HepG2 (cell line): ENCODE data around the gene USP15. TPM values are rescaled to one million over a fixed set of nuclear protein-coding genes. Genes with fewer than 3 reads are reported as not detected.
A peak's percentile ranks its signal among the peaks of the same experiment; 100 is the strongest.

ENCODE experiments used
- ADNP ChIP-seq: sonication (generic); formaldehyde crosslinking; IDR thresholded peaks from 2 replicates; pipeline ENCODE4 v1.4.0; 2020; ENCODE audit warnings: missing genetic modification reagents
- ETV6 ChIP-seq: sonication (generic); formaldehyde crosslinking; conservative IDR thresholded peaks from 2 replicates; pipeline ENCODE4 v1.4.0; 2020; ENCODE audit warnings: missing genetic modification reagents
- FUBP1 ChIP-seq: sonication (generic); formaldehyde crosslinking; IDR thresholded peaks from 2 replicates; pipeline ENCODE4 v1.5.1; 2020; ENCODE audit warnings: missing genetic modification reagents, mild to moderate bottlenecking, borderline replicate concordance
- KAT2B ChIP-seq: fragments of 150-350 bp; IDR thresholded peaks from 2 replicates; pipeline ENCODE4 v1.6.1; 2014; ENCODE audit warnings: low read depth, low read length, borderline replicate concordance
- KLF11 ChIP-seq: IDR thresholded peaks from 2 replicates; pipeline ENCODE4 v1.6.1; 2016; ENCODE audit warnings: missing compliant biosample characterization
- MAX ChIP-seq: IDR thresholded peaks from 2 replicates; pipeline ENCODE4 v1.6.1; 2012; ENCODE audit warnings: inconsistent platforms
- NFYC ChIP-seq: IDR thresholded peaks from 2 replicates; pipeline ENCODE4 v1.6.1; 2016; ENCODE audit warnings: missing genetic modification reagents, missing compliant biosample characterization
- PAX8 ChIP-seq: sonication (generic); formaldehyde crosslinking; IDR thresholded peaks from 2 replicates; pipeline ENCODE4 v1.8.0; 2022; ENCODE audit warnings: mild to moderate bottlenecking, missing genetic modification reagents, borderline replicate concordance
- RBM39 ChIP-seq: fragments of 200-400 bp; formaldehyde crosslinking; IDR thresholded peaks from one replicate; pipeline ENCODE4 v1.6.1; 2018; ENCODE audit warnings: antibody characterized with exemption, mild to moderate bottlenecking, low read depth, low read length; ENCODE audit not compliant: poor library complexity, severe bottlenecking
- SMAD9 ChIP-seq: sonication (generic); formaldehyde crosslinking; IDR thresholded peaks from 2 replicates; pipeline ENCODE4 v1.5.1; 2020; ENCODE audit warnings: mild to moderate bottlenecking, missing genetic modification reagents
- SSRP1 ChIP-seq: IDR thresholded peaks from 2 replicates; pipeline ENCODE4 v1.6.1; 2016; ENCODE audit warnings: control low read depth
- STAG1 ChIP-seq: sonication (generic); formaldehyde crosslinking; IDR thresholded peaks from 2 replicates; pipeline ENCODE4 v1.4.0; 2020; ENCODE audit warnings: missing genetic modification reagents
- ZBTB26 ChIP-seq: IDR thresholded peaks from 2 replicates; pipeline ENCODE4 v1.6.1; 2016; ENCODE audit warnings: missing compliant biosample characterization, missing genetic modification reagents, borderline replicate concordance
- ZBTB8A ChIP-seq: sonication (generic); formaldehyde crosslinking; IDR thresholded peaks from 2 replicates; pipeline ENCODE4 v1.4.0; 2020; ENCODE audit warnings: mild to moderate bottlenecking, low read depth, missing genetic modification reagents, borderline replicate concordance
- ZNF10 ChIP-seq: sonication (generic); formaldehyde crosslinking; IDR thresholded peaks from 2 replicates; pipeline ENCODE4 v1.4.0; 2020; ENCODE audit warnings: mild to moderate bottlenecking, low read depth, missing genetic modification reagents, borderline replicate concordance
- ZNF253 ChIP-seq: sonication (generic); formaldehyde crosslinking; IDR thresholded peaks from 2 replicates; pipeline ENCODE4 v1.8.0; 2022; ENCODE audit warnings: mild to moderate bottlenecking, missing genetic modification reagents, borderline replicate concordance
- ZNF296 ChIP-seq: sonication (generic); formaldehyde crosslinking; conservative IDR thresholded peaks from 2 replicates; pipeline ENCODE4 v1.5.0; 2020; ENCODE audit warnings: mild to moderate bottlenecking, missing genetic modification reagents
- ZNF326 ChIP-seq: sonication (generic); formaldehyde crosslinking; IDR thresholded peaks from 2 replicates; pipeline ENCODE4 v1.4.0; 2020; ENCODE audit warnings: missing genetic modification reagents, borderline replicate concordance
- ZNF614 ChIP-seq: IDR thresholded peaks from 2 replicates; pipeline ENCODE4 v1.6.1; 2018; ENCODE audit warnings: missing biosample characterization, missing genetic modification reagents, inconsistent platforms, borderline replicate concordance
- polyA plus RNA-seq, 8 experiments: library from polyadenylated mRNA; depleted of rRNA in 3 of 8; stranded (reverse) in 7 of 8; unstranded in 1 of 8; fragments of >200 nt; fragmentation: Illumina TruSeq in 4 of 8; extraction: Trizol in 4 of 8; gene quantifications; 2 replicates each; pipeline versions ENCODE4 v1.2.1 to v1.2.3, GENCODE V29; 2011 to 2016; ENCODE audit warnings: low read depth in 4 of 8, missing spikeins in 1 of 8, mixed read lengths in 1 of 8; ENCODE audit not compliant: insufficient read depth in 1 of 8
- total RNA-seq, 5 experiments: library from RNA; depleted of rRNA; stranded (reverse); fragments of >200 nt; fragmentation: Illumina TruSeq; extraction: Trizol; gene quantifications; 2 replicates each; pipeline ENCODE4 v1.2.3, GENCODE V29; 2016; ENCODE audit warnings: low read depth in 1 of 5
- TF ChIP-seq, protein P1 (sequence below): sonication (generic); formaldehyde crosslinking; IDR thresholded peaks from 2 replicates; pipeline ENCODE4 v1.4.0; 2020; ENCODE audit warnings: mild to moderate bottlenecking, missing genetic modification reagents
- TF ChIP-seq, protein P2 (sequence below), 2 experiments: sonication (generic) in 1 of 2; formaldehyde crosslinking in 1 of 2; IDR thresholded peaks; 2 replicates each; pipeline versions ENCODE4 v1.4.0 to v1.6.1; 2018 to 2020; ENCODE audit warnings: missing genetic modification reagents in 2 of 2, borderline replicate concordance in 1 of 2, low read depth in 1 of 2, mild to moderate bottlenecking in 1 of 2, missing biosample characterization in 1 of 2
- TF ChIP-seq, protein P3 (sequence below), 2 experiments: fragments of 450-650 bp in 1 of 2; sonication (generic) in 1 of 2; formaldehyde crosslinking; IDR thresholded peaks; 2 replicates each; pipeline versions ENCODE4 v1.5.0 to v1.8.0; 2020 to 2022; ENCODE audit warnings: mild to moderate bottlenecking in 1 of 2, missing genetic modification reagents in 1 of 2

The USP15 gene
- total and polyA plus RNA-seq, 2 of the 13 experiments (the other 11 are each of a cell fraction or from before 2014, with no cell fraction given): 17.3 to 51.7 TPM

- no peak for TF ChIP-seq ZBTB26 (CRISPR knock-in tag)
- TF ChIP-seq ZNF614: no peak
- TF ChIP-seq SSRP1 (CRISPR knock-in tag): no peak
- TF ChIP-seq RBM39: peak; percentile 81
- no peak for TF ChIP-seq KAT2B
- no peak for TF ChIP-seq ZNF296 (CRISPR knock-in tag)
- no peak for TF ChIP-seq KLF11 (CRISPR knock-in tag)
- TF ChIP-seq, protein P1, sequence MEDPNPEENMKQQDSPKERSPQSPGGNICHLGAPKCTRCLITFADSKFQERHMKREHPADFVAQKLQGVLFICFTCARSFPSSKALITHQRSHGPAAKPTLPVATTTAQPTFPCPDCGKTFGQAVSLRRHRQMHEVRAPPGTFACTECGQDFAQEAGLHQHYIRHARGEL (CRISPR knock-in tag): no peak
- TF ChIP-seq STAG1: peak; percentile 39
- TF ChIP-seq, protein P2, sequence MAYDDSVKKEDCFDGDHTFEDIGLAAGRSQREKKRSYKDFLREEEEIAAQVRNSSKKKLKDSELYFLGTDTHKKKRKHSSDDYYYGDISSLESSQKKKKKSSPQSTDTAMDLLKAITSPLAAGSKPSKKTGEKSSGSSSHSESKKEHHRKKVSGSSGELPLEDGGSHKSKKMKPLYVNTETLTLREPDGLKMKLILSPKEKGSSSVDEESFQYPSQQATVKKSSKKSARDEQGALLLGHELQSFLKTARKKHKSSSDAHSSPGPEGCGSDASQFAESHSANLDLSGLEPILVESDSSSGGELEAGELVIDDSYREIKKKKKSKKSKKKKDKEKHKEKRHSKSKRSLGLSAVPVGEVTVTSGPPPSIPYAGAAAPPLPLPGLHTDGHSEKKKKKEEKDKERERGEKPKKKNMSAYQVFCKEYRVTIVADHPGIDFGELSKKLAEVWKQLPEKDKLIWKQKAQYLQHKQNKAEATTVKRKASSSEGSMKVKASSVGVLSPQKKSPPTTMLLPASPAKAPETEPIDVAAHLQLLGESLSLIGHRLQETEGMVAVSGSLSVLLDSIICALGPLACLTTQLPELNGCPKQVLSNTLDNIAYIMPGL (CRISPR knock-in tag; IDR thresholded peaks at IDR 0.05; ENCODE audit: borderline replicate concordance in 1 of 2, low read depth in 1 of 2): peak in 1 of 2 experiments; percentile 33; a peak in 2 of 4 replicates
- TF ChIP-seq ZNF326 (CRISPR knock-in tag): no peak
- no peak for TF ChIP-seq ADNP (CRISPR knock-in tag)
- no peak for TF ChIP-seq PAX8 (CRISPR knock-in tag)
- no peak for TF ChIP-seq SMAD9 (CRISPR knock-in tag)
- no peak for TF ChIP-seq NFYC
- no peak for TF ChIP-seq ETV6 (CRISPR knock-in tag)
- TF ChIP-seq ZNF10 (CRISPR knock-in tag): no peak
- TF ChIP-seq MAX: peak; percentile 33; the same call in 1 of the 2 replicates
- TF ChIP-seq FUBP1: no peak
- no peak for TF ChIP-seq ZNF253 (CRISPR knock-in tag)
- TF ChIP-seq ZBTB8A (CRISPR knock-in tag): no peak; the same call in 1 of the 2 replicates
- TF ChIP-seq, protein P3, sequence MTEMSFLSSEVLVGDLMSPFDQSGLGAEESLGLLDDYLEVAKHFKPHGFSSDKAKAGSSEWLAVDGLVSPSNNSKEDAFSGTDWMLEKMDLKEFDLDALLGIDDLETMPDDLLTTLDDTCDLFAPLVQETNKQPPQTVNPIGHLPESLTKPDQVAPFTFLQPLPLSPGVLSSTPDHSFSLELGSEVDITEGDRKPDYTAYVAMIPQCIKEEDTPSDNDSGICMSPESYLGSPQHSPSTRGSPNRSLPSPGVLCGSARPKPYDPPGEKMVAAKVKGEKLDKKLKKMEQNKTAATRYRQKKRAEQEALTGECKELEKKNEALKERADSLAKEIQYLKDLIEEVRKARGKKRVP (CRISPR knock-in tag; IDR thresholded peaks at IDR 0.05): no peak
These were observed 175.3 kb downstream of the USP15 start (continued) for GRCh38 chr12:62435303-62436163.
